GM12874 (cell line): ENCODE measurements around the gene ROMO1.

Source experiments
- TF ChIP-seq, protein P1 (sequence below): IDR thresholded peaks from 2 replicates; pipeline ENCODE4 v1.5.1; 2011; ENCODE audit warnings: low read depth, mild to moderate bottlenecking, control low read depth, low read length, moderate library complexity; ENCODE audit not compliant: insufficient read depth

Gene ROMO1

DNA sequence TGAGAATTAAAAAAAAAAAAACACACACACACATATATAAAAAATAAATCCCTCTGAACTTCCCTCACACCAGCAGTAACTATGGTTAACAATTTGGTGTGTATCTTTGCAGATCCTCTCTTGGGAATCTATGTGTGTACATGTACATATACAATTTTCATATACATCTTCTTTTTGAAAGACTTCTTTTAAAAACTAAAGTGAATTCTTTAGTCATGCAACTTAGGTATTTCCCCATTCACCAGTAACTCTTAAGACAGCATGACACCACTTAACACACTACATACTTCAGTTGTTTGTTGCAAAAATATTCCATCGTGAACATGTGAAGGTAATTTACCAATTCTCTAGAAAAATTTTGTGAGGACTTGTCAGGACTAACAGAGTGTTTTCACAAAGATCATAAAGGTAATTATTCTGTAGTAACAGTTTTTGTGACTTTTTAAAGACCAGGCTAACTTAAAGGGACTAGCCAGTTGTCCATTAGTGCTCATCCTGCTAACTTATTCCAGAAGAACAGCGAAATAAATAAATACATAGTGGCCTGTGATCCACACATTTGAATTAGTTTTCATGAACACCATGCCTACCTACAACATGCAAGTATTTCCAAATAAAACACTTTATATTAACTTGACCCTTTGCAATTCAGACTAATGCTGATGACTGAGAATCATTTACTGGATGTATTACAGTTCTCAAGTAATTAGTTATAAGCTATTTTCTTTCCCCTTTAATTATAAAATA, 30.8 kb downstream of the ROMO1 start:
- TF ChIP-seq, protein P1, sequence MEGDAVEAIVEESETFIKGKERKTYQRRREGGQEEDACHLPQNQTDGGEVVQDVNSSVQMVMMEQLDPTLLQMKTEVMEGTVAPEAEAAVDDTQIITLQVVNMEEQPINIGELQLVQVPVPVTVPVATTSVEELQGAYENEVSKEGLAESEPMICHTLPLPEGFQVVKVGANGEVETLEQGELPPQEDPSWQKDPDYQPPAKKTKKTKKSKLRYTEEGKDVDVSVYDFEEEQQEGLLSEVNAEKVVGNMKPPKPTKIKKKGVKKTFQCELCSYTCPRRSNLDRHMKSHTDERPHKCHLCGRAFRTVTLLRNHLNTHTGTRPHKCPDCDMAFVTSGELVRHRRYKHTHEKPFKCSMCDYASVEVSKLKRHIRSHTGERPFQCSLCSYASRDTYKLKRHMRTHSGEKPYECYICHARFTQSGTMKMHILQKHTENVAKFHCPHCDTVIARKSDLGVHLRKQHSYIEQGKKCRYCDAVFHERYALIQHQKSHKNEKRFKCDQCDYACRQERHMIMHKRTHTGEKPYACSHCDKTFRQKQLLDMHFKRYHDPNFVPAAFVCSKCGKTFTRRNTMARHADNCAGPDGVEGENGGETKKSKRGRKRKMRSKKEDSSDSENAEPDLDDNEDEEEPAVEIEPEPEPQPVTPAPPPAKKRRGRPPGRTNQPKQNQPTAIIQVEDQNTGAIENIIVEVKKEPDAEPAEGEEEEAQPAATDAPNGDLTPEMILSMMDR, result no peak

DNA sequence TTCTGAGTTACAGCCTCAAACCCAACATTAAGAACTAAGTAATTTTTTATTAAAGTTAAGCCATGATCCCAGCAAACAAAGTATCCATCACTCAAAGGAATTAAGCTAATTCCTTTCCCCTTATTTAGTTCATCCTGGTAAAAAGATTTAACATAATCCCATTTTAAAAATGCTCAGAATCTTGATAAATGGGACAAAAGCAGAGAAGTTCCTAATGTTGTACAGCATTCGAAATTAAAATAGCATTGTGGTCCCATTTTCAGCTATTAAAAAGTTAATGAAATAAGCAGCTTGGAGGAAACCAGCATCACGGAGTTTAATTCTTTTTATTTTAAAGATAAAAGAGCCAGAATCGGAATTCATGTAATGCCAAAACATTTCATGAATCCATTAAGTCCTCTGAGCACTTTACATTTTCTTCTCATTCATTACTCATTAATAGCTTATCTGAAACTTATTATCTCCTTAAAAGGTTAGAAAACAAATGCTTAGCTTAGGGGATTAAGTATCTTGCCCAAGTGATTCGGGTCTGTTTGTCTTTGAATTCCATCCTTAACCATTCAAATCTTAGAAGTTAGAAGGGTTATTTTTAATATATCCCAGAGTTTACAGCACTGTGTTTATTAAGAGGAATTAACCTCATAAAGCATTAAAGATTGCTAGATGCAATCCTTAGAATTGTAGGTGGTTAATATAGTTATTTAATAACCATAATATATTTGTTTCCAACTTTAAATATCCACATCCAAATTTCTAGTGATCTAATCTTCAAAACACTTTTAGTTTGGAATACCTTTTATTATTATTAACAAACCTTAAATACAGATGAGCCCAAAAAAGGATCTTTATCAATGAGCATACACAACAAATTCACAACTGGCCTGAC, 31.6 kb downstream of the ROMO1 start:
- TF ChIP-seq, protein P1, result no peak

DNA sequence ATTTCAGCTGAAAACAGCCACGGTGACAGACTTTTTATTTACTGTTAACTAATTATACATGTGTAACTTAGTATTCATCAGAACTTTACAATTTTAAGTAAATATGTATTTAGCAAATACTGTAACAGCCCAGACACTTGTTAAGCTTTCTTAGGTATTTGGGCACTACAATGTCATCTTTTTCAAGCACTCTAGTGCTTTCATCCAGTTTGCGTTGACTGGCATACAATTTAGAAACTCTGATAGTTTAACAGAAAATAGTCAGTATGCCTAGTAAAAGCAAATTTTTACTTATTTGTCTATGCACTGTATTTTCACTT, 32.2 kb downstream of the ROMO1 start:
- TF ChIP-seq, protein P1, result no peak

DNA sequence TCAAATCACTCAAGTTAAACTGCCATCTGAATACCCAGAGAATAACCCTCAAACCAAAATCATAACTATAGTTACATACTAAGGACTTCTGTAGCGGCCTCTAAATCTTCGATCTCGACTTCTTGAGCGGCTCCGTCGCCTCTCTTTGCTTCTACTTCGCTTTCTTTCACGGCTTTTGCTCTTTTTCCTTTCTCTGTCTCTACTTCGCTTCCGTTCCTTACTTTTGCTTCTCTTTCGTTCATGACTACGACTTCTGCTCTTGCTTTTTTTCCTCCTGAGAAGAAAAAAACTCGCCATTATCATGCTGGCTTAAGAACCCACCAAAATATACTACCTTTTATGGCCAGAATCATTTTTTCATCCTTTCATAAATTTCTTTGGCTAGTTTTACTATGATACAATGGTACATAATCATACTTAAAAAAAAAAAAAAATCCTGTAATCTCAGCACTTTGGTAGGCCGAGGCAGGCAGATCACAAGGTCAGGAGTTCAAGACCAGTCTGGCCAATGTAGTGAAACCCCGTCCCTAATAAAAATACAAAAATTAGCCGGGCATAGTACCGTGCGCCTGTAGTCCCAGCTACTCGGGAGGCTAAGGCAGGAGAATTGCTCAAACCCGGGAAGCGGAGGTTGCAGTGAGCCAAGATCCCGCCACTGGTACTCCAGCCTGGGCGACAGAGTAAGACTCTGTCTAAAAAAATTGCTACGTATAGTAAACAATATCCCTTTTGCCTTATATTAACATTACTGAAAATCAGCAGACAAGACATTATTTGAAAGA, 32.8 kb downstream of the ROMO1 start:
- TF ChIP-seq, protein P1, result no peak

DNA sequence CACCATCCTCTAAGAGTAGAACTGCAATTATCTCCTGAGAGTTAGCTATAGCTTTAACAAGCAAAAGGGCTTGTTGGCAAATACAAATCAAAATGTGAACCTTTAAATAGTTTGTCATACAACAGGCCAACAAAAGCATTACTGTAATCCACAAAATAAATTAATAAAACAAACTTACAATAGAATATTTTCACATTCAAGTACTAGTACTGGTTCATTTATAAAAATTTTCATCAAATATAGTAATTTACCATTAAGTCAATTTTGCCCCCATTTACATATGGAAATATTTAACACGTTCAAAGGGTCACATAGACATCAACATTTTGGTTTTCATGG, 33.4 kb downstream of the ROMO1 start:
- TF ChIP-seq, protein P1, result no peak

DNA sequence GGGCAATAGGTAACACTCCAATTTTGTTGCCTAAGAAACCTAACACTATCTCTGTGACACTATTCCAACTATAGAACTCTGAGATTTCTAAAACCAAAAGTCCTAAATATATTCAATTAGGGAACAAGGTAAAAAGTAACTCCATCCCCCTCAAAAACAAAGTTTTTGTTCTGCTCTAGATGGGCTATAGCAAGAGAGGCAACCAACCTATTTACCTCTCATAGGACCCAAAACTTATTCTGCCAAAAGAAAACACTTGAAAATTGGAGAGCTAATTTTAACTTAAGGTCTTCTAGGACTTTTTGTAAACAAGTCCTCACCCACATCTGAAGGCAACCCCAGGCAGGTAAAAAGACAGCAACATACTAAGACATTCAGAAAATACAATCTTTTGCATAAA, 35.2 kb downstream of the ROMO1 start:
- TF ChIP-seq, protein P1, result no peak
